HG02870 (cell line): Measurements from ENCODE around the gene RFC2.

Experiments
- ATAC-seq: cut with Tn5 transposase; IDR thresholded peaks from one replicate; pipeline ENCODE4 v1.9.1; 2021; ENCODE audit warnings: mild to moderate bottlenecking, moderate library complexity; ENCODE audit not compliant: unreplicated experiment

The RFC2 gene

DNA sequence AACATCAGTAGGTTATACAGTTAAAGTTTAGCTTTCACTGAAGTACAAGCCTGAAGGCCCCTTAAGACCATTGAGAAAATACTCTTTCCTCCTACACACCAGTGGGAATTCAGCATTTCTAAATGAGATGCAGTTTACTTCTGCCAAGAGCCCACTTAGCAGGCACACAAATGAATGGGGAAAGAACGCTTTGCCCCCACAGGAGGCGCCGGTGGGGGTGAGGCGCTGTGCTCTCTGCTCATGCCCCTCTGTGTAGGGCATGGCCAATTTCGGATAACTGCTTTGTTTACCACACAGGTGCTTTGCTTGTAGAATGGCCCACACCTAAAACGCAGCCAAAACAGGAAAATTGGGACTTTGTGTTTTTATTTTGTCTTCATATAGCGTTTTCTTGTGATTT is 60.3 kb downstream of the RFC2 start:
- ATAC-seq, result no peak

DNA sequence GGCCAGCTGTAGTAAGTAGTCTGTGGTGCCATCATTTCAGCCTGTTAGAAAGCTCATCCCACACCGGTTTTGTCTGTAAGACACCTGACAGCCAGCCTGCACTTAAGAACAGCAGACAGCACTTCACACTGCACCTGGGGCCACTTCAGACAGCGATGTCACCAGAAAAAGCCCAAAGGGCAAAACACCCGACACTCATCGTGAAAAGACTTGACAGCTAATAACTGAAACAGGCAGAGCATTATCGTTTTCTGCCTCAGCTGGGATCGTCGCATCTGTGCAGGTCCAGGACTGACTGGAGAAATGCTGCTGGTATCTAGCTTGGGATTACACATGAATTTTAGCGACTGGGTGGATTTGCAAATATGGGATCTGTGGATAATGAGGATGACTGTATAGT is 61.1 kb downstream of the RFC2 start:
- no peak for ATAC-seq

DNA sequence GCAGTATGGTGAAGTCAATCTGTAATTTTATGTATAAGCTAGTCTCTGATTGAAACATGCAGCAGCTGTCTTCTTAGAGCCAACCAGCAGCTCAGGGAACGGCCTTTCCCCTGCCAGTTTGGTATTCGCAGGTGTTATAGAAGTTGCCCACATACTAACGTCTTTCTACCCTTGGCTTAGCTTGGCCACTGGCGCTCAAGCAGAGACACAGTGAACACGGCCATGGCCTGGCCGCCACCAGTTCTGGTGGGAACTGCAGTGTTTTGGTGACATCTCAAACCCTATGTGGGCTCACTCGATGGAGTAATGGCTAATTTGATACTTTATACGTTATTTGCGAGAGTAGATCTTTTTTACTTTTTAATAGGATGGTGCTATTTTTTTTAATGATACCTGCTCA is 63.0 kb downstream of the RFC2 start:
- no peak for ATAC-seq

DNA sequence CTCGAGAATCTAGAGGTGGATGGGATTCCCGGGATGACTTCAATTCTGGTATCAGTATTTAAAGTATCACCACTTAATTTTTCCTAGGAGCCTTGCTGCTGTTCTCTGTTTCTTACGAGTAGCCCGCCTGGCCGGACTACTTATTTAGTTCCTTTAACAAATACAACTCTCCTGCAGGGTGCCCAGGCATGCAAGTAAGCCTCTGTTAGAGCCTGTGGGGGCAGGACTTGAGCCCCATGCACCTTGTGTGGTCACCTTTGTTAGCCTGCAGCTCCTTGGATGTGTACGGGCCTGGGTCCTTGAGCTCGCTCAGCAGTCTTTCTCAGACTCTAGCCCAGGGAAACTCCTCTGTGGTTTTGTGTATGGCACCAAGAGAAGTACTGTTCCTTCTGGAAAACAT is 63.9 kb downstream of the RFC2 start:
- ATAC-seq, result no peak

DNA sequence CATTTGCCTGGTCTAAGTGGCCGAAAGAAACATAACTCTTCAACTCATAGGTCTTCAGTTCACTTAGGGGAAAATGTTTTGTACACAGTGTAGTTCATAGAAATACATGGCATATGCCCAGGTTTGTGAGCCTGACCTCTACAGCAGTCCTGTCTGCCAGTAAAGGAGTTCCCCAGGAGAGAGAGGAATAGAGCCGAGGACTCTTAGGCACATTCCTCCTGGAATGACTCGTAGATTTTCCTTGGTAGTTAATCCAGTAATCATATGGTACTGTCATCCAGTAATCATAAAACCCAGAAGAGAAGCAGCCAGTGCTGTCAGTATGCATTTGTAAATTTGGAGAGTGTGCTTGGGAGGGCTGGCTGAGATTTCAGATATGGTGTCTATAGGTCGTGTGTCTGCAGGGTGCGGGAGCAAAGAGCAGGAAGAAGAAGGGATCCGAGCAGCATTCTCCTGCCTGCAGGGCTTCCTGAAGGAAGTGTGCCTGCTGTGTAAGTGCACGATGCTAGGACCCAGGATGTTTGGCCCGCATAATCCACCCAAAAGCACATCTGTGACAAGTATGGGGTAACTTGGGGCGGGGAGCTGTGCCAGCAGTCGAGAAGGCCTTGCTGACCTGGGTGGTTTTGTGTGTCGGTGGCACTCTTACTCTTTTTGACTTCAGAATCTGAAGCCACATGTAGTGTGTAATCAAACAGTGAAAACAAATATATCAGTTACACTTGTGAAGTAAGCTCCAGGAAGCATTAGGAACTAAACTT is 66.1 kb downstream of the RFC2 start:
- no peak for ATAC-seq

DNA sequence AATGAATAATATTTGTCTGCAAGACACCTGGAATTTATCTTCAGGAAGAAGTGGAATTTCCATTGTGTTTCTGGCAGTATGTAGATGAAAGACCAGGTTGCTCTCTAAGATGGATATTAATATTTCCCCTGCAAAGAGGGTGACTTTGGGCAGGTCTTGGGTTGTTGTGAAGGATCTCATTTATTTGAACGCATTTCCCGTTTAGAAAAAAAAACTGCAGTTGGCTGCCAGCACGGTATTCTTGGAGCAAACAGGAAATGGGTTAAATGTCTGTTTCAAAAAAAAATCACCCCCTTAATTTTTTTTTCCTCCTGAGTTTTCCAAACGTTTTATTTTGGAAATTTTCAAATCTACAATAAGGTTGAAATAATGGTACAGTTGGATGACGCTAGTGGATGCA is 68.6 kb downstream of the RFC2 start:
- no peak for ATAC-seq

DNA sequence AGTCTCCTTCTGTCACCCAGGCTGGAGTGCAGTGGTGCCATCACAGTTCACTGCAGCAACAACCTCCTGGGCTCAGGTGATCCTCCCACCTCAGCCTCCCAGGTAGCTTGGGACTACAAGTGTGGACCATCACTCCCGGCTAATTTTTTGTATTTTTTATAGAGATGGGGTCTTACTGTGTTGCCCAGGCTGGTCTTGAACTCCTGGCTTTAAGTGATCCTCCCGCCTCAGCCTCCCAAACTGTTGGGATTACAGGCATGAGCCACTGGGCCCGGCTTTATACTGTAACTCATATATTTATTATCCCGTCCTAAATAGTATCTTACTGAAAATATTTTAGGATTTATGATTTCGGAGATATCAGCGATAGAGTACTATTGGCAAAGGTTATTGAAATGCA is 69.2 kb downstream of the RFC2 start:
- ATAC-seq, result no peak

DNA sequence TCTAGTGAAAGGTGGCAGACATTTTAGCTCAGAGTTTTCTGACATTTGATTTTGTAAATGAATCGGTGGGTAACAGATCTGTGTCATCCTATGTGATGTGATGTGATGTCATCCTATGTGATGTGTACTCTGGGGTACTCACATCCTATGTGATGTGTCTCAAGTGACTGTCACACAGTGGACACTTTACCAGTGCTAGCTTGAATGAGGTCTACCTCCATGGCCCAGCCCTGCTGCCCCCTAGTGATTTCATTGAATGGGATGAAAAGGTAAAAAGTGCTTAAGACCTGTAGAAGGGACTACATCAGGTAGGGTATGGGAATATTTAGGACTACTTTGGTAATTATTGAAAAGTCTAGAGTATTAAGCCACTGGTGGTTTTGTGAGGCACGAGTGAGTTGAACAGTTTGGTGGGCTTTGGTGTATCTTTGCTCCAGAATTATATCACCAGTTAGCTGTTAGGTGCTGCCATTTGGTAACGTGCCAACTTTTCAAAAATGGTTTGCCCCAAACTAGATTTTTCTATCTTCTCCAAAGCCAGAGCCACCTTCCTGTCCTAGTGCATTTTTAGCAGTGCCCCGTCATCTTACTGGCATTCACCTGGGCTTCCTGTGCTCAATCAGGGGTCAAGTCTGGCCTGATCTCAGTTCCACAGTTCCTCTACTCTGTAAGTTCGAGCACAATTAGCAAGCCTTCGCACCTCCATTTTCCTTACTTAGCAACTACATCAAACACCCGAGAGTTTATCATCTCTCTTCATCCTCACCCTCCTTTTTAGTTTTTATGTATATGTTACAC is 70.3 kb downstream of the RFC2 start:
- no peak for ATAC-seq

DNA sequence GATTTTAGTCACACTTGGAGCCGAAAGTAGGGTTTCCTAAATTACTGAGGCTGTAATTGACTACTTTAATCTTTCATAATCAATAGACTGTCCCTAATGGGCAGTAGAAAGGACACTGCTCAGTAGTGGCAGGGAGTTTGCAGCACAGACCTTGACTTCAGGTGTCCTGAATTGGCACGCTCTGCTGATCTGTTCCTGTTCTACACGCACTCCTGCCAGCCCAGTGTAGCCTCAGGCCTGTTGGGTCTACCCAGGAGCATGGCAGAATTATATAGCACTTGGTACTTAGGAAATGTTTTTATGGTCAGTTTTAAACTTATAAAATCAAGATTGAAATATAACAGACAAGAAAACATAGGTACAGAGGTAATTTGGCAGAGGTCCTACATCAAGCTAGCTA is 71.1 kb downstream of the RFC2 start:
- ATAC-seq, result no peak

DNA sequence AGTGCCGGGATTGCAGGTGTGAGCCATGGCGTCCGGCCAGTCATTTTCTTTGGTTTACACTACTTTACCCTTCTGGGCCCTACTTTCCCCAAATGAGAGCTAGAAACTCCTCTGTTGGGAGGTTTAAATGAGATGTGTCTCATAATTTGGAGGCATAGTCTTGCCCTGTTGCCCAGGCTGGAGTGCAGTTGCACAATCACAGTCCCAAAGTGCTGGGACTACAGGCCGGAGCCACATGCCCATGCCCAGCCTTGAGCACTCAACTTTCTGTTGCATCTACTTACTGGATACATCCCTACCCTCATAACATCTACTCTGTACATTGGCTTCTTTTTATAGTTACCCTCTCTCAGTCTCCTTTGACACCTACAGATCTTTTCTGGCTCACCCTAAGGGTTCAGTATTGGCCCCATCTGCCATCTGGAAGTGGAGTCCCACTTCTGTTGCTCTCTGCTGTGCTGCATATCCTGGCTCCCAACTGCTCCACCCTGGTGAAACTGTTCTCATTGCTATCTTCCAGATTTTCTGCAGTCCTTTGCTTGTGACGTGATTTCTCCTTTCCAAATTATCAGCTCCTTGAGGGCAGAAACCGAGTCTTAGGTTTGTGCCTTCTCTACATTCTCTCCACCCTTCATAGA is 71.6 kb downstream of the RFC2 start:
- ATAC-seq, result no peak

DNA sequence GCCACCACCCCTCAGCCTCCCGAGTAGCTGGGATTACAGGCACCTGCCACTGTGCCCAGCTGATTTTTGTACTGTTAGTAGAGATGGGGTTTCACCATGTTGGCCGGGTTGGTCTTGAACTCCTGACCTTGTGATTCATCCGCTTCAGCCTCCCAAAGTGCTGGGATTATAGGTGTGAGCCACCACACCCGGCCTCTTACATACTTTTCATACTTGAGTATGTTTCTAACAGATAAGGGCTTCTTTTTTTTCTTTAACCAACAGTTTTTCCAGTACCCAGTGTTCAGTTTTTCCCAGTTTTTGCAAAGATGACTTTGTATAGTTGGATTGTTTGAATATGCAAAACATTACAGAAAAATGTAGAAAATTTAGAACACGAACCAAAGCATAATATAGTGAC is 72.4 kb downstream of the RFC2 start:
- ATAC-seq, result no peak
